T-helper 2 cell (primary cell): Measurements from ENCODE around the gene CRBN.
A peak's percentile ranks its signal among the peaks of the same experiment; 100 is the strongest.

Experiments
- DNase-seq, 5 experiments: peaks; one replicate each; pipeline versions ENCODE4 v3.0.0 to v3.0.0-alpha.2; 2012 to 2022

CRBN gene

GRCh38 chr3:3170998-3171397, 8.5 kb downstream of the CRBN start:
- DNase-seq: peak in 2 of 5 experiments; percentile 16 to 52

GRCh38 chr3:3165650-3166049, 13.8 kb downstream of the CRBN start:
- DNase-seq: no peak

DNA sequence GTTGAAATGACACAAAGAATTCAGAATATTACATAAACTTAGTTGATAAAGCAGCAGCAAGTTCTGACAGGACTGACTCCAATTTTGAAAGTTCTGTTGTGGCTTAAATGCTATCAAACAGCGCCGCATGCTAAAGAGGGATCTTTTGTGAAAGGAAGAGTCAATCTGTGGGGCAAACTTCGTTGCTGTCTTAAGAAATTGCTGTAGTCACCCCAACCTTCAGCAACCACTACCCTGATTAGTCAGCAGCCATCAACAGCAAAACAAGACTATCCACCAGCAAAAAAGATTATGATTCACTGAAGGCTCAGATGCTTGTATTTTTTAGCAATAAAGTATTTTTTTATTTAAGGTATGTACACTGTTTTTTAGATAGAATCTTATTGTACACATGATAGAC, 14.2 kb downstream of the CRBN start:
- peak in 1 of 5 experiments; percentile 34 for DNase-seq

- no peak for DNase-seq
Observed at GRCh38 chr3:3160826-3161225, 18.7 kb downstream of the CRBN start.

DNA sequence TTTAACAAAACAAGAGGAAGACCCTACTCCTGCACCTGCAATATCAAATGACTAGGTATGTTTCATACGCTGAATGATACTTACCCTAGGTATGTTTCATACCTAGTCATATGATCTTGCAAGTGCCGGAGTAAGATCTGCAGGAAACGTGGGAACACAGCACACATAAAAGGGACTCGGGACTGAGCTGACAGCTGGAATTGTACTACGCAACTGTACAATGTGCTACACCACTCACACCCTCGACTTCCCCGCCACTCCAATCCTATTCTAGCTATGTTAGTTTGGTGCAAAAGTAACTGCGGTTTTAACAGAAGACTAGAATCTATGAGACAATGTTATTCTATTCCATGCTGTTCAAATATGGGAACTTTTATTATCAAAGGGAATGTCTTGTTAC, 22.0 kb downstream of the CRBN start:
- DNase-seq: no peak

GRCh38 chr3:3154879-3155610, 24.4 kb downstream of the CRBN start:
- DNase-seq: no peak

DNA sequence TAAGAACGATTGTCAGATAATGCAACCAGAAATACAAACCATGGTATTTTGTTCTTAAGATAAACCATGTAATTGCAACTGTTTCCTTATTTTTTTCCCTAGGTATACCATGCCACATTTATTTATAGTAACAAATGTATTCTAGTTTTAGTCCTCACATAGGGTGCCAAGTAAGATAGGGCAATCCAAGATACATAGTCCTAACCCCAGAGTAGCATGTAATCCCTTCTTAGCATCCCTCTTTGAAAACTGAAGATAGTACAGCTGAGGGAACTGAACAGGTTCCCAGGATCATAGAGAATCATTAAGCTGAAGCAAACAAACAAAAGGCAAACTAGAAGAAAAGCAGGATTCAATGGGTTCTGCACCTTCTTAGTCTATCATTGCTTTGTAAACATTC, 28.0 kb downstream of the CRBN start:
- no peak for DNase-seq

DNA sequence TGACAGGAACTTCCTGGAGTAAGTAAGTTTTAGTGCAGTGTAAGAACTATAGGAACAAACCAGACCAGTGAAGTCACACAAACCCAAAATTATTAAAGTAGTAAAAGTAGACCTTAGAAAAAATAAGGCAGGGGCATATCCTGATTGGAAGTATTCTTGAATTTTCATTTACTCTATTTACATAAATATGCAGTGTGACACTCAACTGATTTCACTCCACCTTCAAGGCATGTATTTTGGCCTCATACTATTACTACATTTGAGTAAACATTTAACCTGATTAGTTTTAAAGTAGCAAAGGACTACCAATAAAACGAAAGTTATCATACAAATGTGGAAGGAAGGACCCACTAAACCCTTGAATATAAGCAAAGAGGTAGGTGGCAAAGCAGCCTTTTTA, 29.9 kb downstream of the CRBN start:
- DNase-seq: no peak

DNA sequence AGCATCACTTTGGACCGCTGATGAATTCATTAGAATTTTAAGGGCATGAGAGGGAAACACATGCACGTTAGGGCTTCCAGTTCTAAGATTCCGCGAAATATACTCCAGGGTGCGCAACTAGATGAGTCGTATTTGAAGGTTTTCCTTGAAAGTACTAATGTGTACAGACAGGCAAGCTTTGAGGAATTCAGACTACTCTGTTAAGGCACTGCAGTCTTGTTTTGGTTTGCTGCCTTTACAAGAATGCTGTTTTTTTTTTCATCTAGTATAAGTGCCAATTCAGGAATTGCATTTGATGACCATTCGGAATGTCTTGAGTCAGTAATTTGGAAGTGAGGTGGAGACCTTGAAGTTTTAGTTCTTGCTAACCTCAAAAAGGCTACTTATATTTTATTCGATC, 33.7 kb downstream of the CRBN start:
- DNase-seq: no peak

- no peak for DNase-seq
Observed at GRCh38 chr3:3141939-3142338, 37.6 kb downstream of the CRBN start.

DNA sequence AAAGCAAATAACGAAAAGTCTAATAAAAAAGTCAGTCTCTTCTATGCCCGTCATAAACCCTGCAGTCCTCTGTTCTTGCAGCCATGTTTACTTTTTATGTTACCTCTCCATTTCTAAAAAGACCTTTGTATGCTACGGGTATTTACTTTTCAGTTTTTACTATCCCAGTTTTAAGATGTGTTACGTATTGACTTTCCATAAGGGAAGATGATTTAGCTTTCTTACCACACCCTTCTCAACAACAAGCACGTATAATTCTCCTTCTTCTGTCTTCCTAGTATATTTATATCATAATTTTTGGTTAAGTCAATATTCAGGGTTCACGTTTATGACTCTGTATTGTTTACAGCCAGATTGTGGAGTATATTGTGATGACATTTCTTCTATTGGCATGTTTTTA, 42.0 kb downstream of the CRBN start:
- DNase-seq: no peak

- DNase-seq: no peak
Observed at GRCh38 chr3:3134750-3135448, 44.6 kb downstream of the CRBN start.

- DNase-seq: no peak
Observed at GRCh38 chr3:3133500-3133899, 46.0 kb downstream of the CRBN start.

DNA sequence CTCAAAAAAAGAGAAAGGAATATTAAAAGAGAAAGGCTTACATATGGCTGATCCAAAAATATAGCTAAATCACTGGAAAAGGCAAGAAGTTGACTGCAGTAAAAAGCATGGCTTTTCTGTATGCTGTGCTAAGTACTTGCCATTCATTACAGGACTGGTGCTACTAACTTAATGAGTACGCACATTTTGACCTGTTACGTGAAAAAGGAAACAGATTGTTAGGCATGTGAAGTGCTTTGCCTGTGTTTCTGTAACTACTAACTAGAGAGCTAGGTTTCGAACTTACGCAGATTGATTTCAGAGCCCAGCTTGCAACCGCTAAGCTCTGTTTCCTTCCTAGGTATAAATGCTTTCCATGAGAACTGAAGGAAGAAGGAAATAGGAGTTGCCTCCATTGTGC, 49.9 kb downstream of the CRBN start:
- peak in 1 of 5 experiments; percentile 34 for DNase-seq

DNA sequence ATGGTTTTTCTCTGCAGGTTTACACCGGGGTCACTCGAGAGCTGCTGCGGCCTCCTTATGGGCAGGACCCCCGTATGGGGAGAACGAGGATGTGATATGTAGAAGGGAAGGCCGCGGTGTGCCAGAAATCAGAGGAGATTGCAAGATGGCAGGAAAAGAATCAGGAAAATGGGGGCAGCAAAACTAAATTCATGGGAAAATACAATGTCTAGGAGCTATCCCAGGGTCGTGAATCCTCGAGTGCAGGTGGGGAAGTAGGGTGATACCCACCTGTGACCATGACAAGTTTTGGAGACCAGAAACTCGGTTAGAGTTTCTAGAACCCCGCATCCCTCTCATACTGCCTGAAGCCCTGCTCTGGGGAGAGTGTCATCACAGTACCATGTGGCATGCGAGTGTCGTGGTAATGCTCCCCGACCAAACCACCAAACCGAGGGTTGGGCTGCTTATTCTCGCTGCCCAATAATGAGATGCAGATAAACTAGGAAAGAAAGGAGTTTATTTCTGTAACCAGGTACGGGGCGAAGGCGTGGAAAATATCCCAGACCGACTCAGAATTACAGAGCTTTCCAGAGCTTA, 52.0 kb downstream of the CRBN start:
- peak in 4 of 5 experiments; percentile 20 to 80 (median 27) for DNase-seq

DNA sequence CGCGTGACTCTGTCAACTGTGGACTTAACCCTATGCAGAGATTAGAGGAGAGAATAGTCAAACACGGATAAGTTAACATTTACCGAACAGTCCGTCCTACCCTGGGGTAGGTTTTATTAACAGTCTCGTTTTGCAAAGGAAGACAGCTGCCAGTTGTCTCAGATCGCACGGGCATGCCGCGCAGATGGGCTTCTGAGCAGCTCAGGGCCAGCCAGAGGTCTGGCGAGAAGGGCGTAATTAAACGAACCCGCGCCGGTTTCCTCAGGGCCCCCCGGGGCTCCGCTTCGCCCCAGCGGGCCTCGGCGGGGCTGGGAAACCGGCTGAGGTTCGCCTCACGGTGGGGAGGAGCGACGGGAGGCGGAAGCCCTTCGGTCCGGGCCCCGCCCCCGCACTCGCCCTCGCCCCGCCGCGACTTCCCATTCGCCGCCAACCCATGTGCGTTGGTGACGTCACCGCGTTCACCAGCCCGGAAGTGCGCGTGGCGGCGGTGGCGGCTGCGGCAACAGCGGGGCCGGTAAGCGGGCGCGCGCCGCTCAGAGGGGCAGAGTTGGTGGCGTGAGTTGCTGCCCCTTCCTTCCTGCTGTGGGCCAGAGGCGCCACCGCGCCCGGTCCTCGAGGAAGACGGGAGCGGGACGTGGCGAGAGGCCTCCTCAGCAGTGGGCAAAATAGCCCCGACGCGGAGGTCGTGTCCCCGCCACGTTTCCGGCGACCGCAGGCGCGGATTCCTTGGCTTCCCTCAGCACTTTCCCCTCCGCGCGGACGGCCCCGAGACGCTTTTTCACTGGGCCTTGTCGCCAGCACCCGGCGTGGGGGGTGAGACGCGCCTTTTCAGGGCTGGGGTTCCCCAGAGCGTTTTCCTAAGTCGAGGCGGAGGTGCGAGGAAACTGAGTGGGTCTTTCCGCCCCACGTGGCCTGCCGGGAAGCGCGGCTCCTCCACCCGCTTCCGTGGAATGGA, 52.7 kb downstream of the CRBN start, which contains the start of gene TRNT1:
TSS of gene TRNT1 (plus strand) at position 464 of the 955 bp plus-strand sequence. CDS start 2,101 bp downstream, outside the sequence.
- DNase-seq: peak; percentile 93 to 97 (median 94)

DNA sequence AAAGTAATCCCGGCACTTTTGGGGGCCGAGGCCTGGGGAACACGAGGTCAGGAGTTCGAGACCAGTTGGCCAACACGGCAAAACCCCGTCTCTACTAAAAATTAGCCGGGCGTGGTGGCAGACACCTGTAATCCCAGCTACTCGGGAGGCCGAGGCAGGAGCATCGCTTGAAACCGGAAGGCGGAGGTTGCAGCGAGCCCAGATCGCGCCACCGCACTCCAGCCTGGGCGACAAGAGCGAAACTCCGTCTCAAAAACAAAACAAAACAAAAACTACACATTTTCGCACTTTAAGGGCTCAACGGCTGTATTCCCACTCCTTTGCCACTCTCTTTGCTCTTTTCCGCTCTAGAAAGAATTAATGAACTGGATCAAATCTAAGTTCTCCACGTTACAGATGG, 53.5 kb downstream of the CRBN start:
- DNase-seq: no peak

DNA sequence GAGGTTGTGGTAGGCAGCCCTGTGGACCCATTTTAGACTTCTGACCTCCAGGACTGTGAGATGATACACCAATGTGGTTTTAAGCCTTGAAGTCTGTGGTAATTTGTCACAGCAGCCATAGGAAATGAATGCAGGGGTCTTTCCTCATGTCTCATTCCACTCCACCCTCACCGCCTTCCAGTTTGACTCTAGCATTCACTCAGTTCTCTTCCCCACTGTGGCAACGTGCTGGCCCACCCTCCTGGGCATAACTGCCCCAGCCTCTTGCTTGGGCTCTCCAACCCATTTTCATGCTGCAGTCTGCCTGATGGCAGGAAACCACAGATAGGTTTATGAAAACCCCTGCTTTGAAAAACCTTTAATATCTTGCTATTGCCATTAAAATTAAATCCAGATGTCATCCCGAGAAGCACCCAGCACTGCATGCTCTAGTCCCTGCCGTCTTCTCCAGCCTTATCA, 60.1 kb downstream of the CRBN start:
- peak in 1 of 5 experiments; percentile 45 for DNase-seq

DNA sequence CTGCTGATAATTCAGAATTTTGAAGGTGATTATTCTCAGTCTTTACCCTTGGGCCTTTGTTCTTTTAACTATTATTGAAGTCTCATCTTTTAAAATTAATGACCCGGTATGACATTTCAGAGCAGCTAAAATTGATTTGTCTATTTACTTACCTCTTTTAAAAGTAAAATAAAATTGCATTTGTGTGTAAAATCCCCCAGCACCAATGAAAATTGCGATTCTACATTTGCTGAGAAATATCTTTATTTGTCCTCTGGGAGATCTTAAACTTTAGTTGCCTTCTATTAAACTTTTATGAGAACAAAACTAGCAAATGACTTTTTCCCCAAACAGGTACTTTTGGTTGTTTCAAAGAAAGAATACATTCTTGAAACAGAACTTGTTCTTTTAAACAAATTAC, 61.8 kb downstream of the CRBN start:
- DNase-seq: no peak

DNA sequence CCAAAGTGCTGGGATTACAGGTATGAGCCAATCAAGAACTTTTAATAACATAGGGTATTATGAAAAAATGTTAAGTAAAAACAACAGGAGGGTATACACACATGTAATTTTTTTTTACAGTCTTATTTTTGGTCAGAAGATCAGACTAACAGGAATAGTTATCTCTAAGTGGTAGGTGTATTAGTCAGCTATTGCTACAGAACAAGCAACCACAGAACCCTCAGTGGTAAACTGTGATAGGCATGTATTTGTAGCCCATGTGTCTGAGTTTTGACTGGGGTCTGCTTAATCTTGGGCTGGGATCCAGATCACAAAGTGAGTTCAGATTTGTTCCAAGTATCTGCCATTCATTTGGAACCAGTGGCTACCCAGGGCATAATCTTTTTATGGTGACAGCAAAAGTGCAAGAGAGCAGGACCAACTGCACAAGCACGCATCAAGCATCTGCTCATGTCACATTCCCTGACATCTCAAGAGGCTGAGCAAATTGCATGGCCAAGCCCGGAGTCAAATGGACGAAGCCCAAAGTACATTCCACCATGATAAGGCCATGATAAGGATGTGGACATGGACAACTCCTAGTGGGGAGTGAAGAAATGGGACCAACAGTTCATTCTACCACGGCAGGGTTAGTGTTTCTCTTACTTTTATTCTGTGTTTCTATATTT, 66.3 kb downstream of the CRBN start:
- peak in 1 of 5 experiments; percentile 22 for DNase-seq

- DNase-seq: no peak
Observed at GRCh38 chr3:3110749-3111361, 68.6 kb downstream of the CRBN start.

DNA sequence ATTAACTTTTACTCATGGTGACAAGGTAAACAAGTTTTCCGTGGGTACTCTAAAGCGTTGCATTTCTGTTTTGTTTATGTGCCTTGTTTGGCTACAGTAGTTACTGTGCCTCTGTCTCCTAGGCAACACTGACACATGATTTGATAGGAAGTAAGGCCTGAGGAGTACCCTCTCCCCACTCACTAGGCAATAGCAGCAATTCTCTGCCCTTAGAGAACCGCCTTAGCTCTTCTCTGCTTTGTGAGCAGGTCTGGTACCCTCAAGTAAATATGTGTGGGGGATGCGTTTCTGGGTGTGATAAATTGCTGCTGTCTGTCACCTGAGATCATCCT, 69.2 kb downstream of the CRBN start, which contains the start of gene IL5RA:
TSS of gene IL5RA (minus strand) at position 76 of the 332 bp plus-strand sequence. CDS start 5,390 bp downstream, outside the sequence.
- DNase-seq: peak in 2 of 5 experiments; percentile 33 to 69
